ENCODE measurements around the gene CD34.
"Not testable (repeated sequence)": the region's sequence is repeated elsewhere in the genome, so short reads cannot be mapped to it uniquely, and the experiment has no call there.

CD34 gene

DNA sequence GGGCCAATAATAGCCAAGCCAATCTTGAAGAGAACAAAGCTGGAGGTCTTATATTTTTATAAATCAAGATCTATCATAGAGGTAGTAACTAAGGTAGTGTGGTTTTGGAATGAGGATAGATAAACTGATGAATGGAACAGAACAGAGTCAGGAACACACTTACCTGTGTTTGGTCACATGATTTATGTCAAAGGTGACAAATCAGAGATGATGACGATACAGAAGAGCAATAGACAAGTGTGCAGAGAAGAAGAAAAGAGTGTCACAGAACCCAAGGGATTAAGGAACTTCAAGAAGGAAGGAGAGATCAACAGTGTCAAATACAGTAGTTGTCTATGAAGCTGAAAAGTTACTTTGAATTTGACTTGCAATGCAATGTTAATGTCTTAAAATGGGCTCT, 16.1 kb upstream of the CD34 start:
- no peak for DNase-seq

DNA sequence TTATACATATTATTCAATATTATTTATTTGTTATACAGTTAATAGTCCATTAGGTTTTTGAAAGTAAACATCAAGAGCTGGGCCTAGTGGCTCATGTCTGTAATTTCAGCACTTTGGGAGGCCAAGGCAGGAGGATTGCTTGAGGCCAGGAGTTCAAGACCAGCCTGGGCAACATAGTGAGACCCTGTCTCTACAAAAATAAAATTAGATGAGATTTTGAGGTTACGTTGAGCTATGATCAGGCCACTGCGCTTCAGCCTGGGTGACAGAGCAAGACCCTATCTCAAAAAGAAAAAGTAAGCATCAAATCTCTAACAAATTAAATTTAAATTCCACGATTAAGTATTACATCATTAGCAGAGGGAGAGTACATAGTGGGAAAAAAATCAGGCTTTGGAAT, 15.0 kb upstream of the CD34 start:
- not testable (repeated sequence) for DNase-seq

DNA sequence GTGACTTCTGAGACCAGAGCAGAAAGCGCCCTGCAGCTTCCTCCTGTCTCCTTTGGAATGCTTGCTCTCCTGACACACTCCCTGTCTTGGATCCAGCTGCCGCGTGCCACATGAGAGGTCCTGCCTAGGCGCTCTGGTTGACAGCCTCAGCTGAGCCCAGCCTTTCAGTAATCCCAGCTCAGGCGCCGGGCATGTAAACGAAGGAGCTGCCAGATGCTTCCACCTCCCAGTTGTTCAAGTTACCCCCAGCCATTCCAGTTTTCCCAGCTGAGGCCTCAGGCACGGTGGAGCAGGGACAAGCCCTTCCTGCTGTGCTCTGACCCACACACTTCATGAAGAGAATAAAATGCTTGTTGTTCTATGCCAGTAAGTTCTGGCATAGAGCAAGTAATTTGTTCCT, 14.3 kb upstream of the CD34 start:
- no peak for DNase-seq

DNA sequence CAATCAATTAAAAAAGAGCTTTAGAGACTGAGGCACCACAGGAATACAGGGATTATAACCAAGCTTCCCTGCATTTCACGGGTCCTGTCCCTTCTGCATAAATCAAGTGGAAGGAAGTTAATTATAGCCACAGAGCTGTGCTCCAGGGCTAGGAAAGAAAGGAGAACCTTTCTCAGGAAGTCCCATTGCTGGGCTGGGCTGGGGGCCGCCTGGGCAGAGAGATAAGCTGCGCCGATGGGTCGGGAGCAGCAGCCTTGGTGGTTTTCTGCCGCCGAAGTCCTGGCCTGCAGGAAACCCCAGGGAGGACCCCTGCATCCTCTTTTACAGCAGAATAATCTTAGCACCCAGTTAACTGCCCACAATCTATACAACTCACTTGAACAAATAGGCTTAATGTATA, 12.6 kb upstream of the CD34 start:
- DNase-seq: no peak

DNA sequence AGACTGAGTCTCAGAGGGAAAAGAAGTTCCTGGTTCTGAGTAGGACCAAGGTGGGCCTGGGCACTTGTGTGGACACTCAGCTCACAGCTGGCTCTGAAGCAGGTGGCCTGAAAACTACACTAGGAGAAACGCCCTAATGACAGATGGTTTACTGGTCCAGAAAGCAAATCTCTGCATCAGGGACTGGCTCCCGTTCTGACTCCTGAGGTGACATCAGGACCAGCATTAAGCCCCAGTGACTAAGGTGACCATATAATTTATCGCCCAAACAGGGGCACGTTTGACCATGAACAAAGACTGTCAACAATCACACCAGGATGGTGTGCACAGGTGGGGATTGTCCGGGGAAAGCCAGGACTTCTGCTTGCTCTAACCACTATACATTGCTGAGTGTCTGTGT, 12.2 kb upstream of the CD34 start:
- no peak for DNase-seq

DNA sequence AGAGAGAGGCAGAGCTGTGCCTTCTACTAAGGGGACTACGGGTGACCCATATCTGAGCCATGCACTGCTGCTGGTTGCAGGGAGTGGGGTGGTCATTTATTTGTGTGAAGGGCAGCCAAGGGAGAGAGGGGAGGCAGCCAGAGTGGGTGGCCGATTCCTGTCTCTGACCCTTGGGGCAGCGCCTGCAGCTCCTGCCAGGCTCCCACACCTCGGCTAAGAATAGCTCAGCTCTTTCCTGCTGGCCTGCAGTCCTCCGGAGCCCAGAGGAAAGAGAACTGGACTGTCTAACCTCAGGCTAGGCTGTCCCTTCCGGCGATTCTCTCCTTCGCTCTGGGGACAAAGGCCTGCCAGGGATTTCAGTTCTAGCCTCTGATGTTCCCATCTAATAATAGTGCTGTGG, 11.6 kb upstream of the CD34 start:
- DNase-seq: no peak

DNA sequence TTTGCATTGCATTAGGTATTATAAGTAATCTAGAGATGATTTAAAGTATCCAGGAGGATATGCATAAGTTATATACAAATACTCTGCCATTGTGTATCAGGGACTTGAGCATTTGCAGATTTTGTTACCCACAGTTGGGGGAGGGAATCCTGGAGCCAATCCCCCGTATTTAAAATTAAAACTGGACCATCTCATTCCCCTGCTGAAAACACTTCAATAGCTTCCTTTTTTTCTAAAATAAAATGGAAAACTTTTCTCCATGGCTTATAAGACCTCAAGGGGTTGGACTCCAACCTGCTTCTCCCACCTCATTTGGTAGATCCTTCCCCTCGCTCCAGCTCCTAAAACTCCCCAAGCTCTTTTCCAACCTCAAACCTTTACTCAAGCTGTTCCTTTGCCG, 10.4 kb upstream of the CD34 start:
- no peak for DNase-seq

DNA sequence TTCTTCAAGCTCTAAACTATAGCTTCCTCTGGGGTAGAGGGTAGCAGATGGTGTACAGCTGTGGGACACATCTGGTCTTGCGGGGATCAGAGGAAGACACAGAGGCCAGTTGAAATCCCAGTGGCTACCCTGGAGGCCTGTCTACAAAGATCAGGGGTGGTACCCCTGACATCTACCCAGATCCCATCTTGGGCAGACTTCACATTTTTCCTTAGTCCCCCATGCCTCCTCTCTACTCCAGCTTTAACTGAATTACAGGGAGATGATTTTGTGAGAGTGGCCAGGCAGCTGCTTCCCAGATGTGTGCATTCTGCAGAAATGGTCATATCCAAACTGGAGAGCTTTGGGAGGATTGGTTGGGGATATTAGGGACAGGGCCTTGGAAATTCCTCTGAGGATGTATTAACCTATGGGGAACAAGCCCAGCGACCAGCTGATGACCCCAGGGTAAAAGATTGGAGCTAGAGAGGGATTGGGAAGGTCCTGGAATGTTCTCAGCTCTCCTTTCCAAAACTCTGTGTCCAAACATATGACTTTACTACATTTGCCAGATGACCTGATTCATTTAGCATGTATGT, 9.6 kb upstream of the CD34 start:
- DNase-seq: no peak

DNA sequence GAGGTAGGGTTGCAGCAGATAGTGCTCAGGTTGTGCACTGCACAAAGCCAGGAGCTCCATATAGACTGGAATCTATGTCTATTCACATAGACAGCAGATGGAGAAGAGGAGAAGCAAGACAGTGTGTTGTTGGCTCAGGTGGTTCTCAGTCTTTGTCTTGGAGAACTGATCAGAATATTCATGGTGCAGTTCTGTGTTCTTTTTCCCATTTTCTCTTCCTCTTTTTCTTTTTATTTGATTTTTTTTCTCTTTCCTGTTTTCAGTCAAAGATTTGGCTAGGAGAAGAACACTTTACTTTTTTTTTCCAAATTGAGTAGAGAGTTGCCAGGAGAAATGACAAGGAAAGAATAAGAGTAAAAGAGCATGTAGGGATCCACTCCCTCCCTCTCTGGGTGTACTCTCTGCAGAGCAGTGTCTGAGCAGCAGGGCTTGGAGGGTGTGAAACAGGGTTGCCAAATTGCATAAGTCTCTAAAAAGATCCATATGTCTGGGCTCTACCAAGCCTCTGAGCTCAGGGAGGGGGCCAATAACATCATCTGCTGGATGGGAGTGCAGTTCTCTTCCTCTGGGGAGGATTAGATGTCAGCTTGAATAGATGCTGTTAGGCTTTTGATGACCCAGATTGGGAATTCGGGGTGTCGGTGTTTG, 8.7 kb upstream of the CD34 start:
- DNase-seq: no peak

DNA sequence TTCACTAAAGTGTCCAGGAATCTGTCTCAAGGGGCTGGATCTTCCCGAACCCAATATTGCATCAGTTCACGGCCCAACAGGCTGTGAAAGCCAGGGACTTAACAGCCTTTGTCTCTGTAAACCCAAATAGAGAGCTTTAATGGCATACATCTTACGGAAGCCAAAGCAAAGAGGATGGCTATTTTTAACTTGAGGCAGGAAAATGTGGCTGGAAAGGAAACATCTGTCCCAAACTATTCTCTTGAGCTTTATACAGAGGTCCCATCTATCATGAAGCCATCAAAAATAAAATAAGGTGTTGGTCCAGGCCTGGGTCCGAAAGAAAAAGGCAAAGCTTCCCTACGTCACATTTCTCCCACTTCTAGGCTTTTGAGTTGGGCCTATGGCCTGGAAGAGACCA, 7.7 kb upstream of the CD34 start:
- DNase-seq: no peak

DNA sequence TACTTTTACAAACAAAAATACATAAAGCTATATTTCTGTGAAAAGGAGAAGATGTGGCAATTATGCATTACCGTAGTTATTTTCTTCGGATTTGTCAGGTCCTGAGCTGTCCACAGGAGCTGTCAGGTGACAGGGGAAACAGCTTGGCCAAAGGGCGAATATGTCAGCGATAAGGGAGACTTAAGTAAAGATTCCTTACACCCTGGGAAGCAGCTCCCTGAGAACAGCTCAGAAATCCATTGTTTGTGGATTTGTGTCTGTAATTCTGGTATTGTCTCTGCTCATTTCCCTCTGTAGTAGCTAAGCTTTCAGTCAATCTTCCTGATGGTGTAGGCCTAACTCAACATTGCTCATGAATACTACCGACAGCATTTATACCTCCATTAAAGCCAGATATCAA, 7.1 kb upstream of the CD34 start:
- DNase-seq: no peak

DNA sequence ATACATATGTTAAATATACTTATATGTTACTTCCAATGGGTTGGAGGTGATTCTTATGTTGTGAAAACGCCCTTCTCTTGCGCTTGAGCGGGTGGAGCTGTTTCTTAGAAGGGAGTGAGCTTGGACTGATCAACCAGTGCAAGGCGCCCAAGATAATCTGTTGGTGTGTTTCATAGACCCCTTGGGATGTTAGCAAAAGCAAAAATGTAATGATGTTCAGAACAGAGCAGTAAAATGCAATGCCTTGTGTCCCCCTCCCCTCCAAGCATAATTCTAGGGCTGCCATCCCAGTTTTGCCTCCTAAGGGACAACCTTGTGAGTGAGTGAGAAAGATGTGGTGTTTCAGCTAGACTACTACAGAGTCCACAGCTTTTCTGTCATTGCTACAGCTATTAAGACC, 6.2 kb upstream of the CD34 start:
- no peak for DNase-seq

DNA sequence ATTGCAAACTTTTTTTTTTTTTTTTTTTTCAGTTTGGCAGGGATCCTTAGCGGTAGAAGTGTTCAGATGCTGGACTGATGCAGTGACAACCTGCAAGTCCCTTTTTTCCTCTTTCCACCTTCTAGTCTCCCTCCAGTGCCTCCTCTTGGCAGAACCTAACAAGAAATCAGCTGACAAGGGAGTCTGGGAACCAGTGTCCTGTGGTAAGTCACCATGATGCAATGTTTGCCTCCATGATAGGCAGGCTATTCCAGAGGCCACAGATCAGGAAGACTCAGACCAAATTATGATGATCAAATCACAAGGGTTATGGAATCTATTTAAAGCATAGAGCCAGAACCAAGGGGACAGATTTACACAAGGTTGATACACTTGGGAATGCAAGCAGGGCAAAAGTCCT, 3.0 kb upstream of the CD34 start:
- no peak for DNase-seq

DNA sequence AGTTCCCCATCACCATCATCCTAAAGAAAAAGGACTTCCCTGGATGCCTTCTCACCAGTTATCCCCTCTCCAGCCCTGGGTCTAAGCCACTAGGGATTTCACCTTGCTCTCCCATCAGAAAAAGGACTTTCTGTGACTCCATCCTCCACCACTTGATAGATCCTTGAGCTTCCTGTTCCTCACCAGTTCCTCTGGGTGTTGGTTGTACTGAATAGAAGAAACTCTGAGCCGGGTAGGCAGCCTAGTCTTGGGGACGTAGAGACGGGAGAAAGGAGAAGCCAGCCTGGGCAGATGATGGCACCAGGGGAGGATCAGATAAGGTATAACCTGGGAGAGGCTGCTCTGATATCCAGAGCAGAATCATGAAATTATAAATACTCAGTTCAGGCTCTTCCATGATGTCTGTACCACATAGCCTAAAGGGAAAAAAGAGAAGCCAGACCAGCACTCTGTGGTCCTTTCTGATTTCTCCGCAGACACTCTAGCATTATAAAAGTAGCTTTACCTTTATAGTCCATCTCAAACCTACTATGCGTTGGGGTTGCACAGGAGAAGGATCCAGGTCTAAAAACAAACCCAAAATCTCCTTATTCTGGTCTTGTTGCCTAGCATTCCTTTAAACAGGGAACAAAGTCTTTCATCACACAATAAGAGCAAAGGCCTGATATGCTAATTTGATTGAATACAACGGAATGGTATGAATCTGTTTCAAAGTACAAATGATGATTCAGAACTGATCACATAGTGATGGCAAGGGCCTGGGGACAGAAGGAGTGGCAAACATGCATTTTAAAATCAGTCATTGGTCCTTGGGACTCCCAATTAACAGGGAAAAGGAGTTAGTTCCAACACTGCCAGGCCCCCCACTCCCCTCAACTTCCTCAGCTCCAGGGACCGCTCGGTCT, 1.2 kb upstream of the CD34 start:
- no peak for DNase-seq

DNA sequence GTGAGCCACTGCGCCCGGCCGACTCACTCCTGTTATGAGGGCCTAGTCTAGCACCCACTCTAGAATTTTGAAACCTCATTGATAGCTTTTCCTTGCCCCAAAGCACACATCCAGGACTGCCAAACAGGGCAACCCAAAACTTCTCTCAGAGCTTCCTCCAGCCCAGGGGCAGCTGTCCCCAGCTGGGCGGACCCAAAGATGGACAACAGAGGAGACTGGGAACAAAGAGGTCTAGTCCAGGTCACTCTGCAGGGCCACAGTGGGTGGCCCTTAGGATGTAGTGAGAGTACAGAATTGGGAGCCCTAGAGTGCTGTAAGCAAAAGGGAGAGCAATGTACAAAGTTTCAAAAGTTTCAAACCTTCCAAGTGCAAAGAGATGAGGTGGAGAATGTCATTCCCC, 1.2 kb downstream of the CD34 start:
- no peak for DNase-seq

DNA sequence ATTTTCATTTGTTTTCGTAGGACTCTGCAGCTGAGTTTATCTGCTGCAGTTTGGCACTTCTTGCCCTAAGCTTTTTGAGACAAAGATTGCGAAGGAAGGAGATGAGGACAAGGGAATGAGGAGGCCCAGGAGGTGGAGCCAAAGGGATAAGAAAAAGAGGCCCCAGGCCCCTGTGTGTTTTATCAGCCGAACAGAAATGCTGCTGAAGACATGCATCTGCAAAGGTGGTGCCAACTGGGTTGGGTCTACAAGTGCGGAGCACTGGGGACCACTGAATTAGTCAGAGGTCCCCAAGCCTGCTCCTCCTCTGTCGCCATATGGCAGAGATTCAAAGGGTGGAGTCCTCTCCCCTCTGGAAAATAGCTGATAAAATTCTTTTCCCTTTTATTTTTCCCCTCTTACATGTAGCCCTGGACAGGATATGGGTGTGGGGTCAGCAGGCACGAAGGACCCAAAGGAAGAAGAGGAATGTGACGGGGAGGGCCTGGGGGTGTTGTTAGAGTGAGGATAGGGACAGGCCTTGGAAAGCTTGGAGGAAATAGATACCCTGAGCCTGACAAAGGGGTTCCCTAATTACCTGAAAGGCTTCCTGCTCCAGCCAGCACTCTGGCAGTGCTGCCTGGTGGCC, 2.7 kb downstream of the CD34 start:
- no peak for DNase-seq

DNA sequence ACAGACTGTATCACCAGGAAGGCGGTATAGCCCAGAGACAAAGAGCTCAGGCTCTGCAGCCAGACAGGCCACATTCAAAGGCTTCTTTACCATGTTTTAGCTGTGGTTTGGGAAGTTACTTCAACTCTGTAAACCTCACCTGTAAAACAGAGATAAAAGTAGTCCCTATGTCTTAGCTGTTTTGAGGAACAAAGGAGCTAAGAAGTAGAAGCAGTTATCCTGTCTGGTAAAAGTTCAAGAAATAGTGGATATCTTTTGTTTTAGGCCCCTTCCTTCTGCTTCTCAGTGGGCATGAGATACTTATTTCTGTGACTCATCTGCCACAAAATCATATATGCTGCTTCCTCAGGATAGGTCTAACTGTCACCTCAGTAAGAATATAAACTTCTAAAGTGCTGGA, 6.5 kb downstream of the CD34 start:
- no peak for DNase-seq

DNA sequence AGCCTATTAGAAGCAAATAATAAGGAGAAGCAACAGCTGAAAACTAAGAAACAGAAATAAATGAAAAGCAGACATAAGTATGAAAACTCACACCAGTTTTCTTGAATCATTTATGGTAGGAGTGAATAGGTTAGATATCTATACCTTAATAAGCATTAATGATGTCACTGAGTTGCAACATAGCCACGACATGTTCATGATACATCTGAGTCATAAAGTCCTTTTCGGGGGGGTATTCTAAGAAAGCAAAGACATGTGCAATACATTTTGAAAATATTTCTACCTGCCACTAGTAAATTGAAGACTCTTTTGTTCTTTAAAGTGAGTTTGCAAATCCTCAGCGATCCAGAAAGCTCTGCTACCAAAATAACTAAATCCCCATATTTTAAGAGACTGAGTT, 7.2 kb downstream of the CD34 start:
- DNase-seq: no peak

DNA sequence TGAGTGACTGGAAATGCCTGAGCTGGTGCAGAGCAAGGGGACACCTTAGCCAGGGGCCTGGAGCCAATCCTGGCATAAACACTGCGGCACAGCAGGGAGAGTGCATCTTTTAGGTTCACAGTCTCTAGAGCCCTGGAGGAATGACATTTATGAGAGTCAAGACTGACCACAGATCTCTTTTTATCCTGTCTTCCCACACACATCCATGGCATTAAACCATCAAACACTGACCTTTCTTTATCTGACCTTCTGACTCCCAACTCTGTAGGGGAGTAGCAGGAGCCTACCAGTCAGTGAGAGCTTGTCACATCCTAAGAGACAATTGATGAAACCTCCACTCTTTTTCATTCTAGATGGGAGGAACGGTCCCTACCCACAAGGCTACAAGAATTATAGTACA, 7.9 kb downstream of the CD34 start:
- no peak for DNase-seq

DNA sequence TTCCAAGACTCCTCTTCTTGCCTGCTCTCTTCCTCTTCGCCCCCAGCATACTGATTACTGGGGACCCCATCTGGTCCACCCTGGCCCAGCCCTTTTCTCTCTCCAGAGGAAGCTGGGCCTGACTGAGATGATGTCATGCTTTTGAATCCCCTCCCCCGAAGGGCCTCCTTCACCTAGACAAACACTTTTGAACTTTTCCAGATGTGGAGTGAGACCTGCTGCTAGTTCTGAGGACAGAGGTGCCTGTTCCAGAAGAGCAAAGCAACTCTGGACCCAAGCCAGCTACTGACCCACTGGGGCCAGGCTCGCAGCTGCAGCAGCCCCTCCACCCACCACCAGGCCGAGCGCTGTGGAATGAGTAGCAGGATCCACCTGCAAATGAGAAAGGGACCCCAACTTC, 8.4 kb downstream of the CD34 start:
- no peak for DNase-seq

DNA sequence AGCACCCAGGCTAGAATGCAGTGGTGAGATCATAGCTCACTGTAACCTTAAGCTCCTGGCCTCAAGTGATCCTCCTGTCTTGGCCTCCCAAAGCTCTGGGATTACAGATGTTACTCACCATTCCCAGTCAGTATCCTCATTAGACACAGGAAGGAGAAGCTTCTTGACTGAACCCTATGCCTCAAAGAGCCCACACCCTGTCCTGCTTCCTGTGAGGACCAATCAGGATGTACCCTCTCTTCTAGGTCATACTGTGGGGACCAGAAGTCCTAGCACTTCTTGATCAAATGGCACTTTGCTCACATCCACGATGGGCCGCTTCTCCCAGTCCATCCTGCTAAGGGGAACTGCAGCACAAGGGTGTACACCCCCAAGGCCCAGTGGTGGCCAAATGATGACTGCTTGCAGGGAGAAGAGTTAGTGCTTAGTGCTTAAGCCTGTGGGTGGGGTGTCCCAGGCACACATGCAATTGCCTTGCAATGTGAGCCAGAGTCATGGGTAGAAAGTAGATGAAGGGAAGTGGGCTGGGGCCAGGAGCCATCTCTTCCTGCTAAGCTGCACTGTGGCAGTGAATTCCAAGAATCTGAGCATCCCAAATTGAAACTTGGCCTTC, 9.8 kb downstream of the CD34 start:
- no peak for DNase-seq

DNA sequence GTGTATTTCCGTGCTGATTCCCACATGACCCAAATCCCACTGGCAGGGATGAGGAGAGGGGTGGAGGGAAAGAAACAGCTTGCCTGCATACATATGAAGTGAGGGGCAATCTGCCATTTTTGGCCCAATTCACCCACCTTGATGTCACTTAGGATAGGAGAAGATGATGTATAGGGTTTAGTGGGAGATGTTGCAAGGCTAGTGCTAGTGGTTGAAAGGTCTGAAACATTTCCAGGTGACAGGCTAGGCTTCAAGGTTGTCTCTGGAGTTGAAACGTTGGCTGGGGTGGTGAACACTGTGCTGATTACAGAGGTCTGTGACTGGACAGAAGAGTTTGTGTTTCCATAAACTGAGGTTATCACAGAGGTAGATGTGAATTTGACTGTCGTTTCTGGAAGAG, 12.1 kb downstream of the CD34 start:
- DNase-seq: no peak

DNA sequence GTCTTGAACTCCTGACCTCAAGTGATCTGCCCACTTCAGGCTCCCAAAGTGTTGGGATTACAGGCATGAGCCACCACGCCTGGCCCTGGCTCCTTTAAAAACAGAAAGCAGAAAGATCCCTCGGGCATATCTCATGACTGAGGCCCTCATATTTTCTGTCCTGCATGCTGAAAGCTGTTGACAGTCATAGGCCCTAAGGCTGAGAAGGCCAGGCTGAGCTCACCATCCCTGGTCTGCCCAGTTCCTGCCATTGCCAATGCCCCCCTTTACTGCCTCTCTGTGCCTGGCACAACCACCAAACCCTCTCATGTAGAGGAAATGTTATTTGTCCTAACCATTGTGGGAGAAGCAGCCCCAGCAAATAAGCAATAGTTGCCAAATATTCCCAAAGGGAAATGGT, 12.7 kb downstream of the CD34 start:
- DNase-seq: no peak

DNA sequence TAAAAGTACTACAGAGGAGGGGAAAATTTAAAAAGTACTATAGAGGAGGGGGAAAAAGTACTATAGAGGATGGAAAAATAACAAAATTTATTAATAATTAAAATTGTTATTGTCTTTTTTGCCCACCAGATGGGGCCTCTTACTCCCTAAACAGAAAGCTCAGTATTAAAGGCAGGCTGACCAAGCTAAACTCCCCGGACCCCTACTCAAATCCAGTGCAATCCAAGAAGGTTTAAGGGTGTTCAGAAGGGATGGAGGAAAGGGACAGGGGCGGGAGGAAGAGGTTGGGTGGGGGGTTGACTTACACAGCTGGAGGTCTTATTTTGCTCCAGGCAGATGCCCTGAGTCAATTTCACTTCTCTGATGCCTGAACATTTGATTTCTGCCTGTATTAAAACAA, 13.7 kb downstream of the CD34 start:
- DNase-seq: no peak

All from activated CD4-positive, alpha-beta T cell treated with anti-CD3 and anti-CD28 coated beads for 48 hours (primary cell).